Measurements from ENCODE around the gene EXOC1.
A peak's percentile ranks its signal among the peaks of the same experiment; 100 is the strongest.
"Not testable (repeated sequence)": the region's sequence is repeated elsewhere in the genome, so short reads cannot be mapped to it uniquely, and the experiment has no call there.

The EXOC1 gene

GRCh38 chr4:55907469-55907868 lies 54.0 kb downstream of the EXOC1 start:
- no peak for DNase-seq

DNA sequence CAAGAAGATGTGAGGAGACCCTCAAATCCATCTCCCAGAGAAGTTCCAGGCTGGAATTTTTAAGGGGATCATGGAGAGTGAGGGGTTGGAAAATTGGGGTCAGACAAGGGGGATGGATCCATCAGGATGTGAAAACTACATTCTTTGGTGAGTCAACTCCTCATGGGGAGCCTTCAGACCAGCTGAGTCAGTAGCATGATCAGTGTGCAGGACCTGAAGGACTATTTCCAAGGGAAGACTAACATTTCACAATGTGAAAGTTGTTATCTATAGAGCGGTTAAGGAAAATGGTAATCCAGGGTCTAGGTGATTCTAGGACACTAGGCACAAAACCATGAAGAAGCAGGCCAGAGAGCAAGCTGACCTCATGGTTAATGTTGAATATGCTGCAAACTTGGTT lies 56.7 kb downstream of the EXOC1 start:
- DNase-seq: no peak

DNA sequence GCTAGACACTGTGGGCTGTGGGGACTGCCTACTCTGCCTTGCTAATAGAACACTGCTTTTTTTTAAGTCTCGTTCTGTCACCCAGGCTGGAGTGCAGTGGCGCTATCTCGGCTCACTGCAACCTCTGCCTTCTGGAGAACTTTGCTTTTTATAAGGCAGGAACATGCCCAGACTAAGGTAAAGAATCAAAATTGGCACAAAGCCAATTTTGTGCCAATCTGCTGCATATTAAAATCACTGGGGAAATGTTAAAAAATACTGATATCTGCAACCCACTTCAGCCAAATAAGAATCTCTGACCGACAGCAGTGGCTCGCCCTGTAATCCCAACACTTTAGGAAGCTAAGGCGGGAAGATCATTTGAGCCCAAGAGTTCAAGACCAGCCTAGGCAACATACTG lies 58.8 kb downstream of the EXOC1 start:
- DNase-seq: no peak

DNA sequence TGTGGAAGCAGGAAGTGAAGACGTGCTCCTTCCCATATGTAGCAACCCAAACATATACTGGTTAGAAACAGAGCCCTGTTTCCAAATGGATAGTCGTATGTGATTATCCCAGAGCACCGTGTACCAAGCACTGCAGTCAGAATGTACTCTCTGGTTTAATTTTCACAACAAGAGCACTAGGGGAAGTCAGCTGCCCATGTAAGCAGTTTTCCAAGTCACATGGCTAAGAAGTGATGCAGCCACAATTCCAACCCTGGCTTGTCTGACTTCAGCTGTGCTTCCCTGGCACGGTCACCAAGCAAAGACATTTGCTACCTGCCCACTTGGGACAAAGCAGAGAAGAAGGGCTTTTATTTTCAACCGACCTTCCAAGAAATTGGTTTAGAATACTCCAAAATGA lies 67.1 kb downstream of the EXOC1 start:
- DNase-seq: no peak

GRCh38 chr4:55921093-55921492 lies 67.6 kb downstream of the EXOC1 start:
- no peak for DNase-seq

DNA sequence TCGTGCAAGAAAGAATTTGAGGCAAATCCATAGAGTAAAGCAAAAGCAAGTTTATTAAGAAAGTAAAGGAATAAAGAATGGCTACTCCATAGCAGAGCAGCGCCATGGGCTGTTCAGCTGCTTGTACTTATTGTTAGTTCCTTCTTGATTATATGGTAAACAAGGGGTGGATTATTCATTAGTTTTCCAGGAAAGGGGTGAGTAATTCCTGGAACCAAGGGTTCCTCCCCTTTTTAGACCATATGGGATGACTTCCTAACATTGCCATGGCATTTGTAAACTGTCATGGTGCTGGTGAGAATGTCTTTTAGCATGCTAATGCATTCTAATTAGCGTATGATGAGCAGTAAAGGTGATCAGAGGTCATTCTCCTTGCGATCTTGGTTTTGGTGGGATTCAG lies 71.8 kb downstream of the EXOC1 start:
- DNase-seq: no peak

DNA sequence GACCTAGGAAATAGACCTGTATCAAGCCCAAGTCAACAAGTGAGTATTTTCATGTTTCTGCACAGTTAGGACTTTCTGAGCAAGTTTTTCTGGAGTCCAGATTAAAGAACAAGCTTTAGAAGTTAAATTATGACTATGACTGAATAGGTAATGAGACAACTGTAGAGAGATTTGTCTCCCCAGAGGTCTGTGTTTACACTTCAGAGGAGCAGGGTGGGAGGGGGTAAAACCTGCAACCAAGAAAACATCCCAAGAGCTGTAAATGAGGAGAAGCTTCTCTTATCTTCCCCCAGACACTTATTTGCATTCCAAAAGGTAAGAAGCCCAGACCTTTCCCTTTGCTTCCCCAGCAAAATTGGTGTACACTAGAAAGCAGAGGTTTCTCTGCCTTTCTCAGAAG lies 73.2 kb downstream of the EXOC1 start:
- no peak for DNase-seq

DNA sequence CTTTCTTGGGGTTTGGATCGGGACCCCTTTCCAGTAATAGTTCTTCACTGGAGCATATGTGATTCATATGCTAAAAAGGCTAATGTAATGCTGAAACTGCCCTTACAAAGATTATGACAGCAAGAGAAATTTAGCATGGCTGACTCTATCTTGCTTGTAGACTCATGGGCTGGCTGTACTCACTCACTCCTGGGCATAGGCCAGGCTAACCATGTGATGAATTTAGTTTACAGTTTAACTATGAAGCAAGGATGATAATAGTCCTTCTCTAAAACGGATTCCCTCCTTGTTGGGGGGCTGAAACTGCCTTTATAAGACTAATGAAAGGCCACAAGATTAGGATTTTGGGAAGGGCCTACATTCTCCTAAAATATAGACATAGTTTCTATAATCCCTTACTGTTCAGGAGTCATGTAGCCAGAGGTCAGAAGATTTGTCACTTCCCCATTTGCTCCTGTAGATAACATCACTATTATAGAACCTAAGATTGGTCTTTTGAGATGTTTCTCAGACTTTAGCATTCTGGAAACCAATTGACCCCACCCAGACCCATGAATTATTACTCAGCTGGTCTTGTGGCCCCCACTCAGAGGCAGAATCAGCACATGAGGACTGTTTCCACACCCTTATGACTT lies 74.5 kb downstream of the EXOC1 start:
- DNase-seq: no peak

DNA sequence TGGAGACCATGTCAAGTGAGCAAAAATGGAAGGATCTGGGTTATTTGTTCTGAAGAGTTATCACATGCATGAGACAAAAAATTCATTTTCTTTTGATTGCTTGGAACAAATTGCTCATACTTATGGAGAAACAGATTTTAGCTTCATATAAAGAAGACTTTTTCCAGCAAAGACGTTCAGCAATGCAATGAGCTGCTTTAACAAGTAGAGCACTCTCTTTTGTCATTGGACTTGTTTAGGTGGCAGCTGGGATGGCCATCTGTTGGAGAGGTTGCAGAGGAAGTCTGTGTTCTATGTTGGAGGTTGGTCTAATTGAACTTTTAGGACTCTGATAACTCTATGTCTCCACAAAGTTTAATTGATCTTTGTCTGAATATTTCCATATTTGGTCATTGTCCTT lies 75.4 kb downstream of the EXOC1 start:
- no peak for DNase-seq

DNA sequence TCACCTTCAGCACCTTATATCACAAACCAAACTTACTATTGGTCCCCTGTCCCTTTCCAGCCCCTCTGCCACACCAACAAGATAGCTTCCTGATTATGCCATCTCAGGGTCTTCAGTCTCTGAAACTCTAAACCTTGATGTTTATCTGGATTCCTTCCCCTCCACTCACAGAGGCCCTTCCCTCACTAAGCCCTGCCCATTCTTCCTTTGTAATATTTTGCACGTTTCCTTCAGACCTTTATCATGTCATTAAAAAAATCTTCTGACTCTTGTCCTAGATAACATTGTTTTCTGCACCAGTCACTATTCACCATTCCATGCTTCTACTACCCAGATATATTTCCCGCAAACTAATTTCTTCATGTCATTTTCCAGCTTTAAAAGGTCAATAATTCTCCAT lies 77.6 kb downstream of the EXOC1 start:
- DNase-seq: no peak

GRCh38 chr4:55931833-55932232 lies 78.4 kb downstream of the EXOC1 start:
- no peak for DNase-seq

DNA sequence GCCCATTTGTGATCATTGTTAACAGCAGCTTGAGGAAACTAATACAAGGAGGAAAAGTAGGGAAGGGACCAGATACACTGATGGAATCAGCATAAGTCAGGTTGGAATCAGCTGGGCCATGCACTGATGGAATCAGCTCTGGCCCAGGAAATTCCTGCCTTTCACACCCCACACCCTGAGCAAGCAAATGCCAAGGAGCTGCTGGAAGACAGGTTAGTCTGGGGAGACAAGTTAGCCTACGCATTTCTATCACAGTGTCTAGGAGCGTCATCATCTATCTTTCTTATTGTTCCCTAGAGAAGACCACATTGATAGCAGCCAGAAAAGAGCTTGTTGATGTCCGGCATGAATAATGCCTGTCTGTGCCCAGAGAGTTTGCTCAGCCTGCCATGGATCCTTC lies 79.1 kb downstream of the EXOC1 start:
- no peak for DNase-seq

DNA sequence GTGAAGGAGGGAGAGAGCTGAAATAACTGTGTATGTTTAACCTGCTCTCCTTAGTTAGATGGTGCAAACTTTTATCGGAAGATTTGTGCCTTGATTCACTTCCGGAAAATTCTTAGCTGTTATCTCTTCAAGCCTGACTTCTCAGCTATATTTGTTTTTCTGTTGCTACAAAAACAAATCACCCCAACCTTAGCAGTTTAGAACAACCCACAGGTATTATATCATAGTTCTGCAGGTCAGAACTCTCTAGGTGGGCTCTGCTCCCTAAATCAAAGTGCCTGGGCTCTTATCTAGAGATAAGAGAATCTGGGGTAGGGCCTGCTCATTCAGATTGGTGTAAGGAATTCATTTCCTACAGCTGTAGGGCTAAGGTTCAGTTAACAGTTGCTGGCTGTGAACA lies 80.2 kb downstream of the EXOC1 start:
- DNase-seq: no peak

GRCh38 chr4:55935907-55936306 lies 82.5 kb downstream of the EXOC1 start:
- not testable (repeated sequence) for DNase-seq

- no peak for DNase-seq
Observed at GRCh38 chr4:55938481-55938880, 85.0 kb downstream of the EXOC1 start.

- DNase-seq: no peak
Observed at GRCh38 chr4:55939421-55939820, 86.0 kb downstream of the EXOC1 start.

GRCh38 chr4:55941881-55942396 lies 88.5 kb downstream of the EXOC1 start:
- no peak for DNase-seq

GRCh38 chr4:55947254-55947882 lies 93.9 kb downstream of the EXOC1 start:
- peak; percentile 74 for DNase-seq

DNA sequence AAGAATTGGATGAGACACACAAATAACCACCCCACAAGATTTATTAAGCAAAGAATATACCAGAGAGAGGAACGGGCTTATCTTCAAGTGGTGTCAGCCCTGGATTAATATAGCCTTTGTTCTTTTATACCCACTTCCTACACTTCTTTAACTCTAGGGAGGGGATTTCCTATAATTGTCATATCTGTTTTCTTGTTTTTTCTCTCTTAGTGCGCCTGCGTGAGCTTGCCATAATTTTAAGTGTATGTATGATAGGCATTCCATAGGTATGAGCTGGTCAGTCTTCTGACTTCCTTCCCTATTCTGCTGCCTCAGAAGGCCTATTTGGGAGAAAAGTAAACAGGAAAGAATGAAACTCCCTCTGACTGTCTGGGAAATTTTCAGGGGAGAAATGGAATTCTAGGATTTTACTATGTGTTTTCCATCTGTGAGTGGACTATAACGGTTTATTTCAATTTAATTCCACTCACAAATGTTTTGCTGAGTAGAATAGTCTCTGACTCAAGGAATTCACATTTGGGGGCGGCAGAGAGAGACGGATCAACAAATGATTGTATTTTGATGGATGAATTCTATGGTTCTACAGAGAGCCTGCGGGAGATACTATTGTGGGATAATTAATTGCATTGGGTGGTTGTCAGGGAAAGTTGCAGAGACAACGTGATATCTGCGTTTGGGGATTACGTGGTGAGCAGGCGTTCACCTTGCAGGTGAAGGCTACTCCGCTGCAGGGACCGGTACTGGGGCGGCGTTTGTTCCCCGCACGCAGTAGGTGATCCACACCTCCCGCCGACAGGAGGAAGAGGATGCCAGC lies 94.7 kb downstream of the EXOC1 start:
- peak; percentile 26 for DNase-seq

DNA sequence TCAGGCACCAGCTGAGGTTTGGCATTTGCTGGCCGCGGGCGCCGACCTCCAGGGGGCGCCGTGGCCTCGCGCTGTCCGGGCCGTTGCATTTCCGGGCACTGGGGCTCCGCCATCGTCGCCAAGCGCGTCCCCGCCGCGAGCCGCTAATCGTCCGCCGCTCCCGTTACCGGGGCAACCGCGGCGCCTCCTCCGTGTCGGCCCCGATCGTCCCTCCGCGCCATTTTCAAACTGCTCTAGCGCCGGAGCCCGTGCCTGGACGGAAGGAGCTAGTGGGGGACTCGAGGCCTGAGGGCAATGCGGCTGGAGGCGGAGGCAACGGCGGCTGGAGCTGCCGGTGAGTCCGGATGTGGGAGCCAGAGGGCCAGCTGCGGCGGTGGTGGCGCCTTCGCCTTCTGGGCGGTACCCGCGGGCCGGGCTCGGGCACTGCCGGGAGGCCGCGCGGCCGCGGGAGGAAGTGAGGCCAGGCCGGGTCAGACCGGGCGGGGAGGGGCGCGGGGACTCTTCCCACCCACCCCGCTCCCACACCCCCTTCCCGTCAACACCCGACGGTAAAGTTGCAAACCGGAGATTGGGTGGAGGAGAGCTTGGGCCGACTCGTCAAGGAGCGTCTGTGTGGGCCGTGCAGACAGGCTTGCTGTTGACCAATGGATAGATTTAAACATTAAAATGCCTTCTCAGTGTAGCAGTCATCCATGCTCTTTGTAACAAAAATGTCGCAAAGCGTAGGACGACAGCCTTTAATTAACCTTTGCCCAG lies 95.5 kb downstream of the EXOC1 start, which contains the start of gene CEP135:
Gene CEP135, plus strand, starts transcription at position 220 of the 756 bp plus-strand sequence. CDS start 3,186 bp downstream, outside the sequence.
- DNase-seq: peak; percentile 81

- DNase-seq: no peak
Observed at GRCh38 chr4:55949482-55949802, 96.0 kb downstream of the EXOC1 start.

DNA sequence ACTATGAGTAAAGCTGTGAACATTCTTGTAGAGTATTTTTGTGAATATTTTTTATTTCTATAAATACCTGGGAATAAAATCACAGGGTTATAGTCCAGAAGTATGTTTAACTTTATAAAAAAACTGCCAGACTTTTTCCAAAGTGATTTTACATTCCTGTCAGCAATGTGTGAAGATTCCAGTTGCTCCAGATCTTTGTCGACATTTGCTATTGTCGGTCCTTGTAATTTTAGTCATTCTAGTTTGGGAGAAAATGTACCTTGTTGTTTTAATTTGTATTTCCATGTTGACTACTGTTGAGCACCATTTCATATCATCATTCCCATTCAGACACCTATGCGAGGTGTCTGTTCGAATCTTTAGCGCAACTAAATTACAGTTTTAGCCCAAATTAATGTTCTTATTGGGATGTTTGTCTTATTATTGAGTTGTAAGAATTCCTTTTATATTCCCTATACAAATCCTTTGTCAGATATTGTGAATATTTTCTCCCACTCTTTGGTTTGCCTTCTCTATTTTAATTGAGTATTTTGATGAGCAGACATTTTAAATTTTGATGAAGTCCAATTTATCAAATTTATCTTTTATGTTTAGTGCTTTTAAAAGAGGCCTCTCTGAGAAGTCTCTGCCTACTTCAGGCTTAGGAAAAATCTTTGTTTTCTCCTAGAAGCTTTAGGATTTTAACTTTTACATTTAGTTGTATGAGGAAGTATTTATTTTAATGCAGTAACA lies 97.9 kb downstream of the EXOC1 start:
- DNase-seq: no peak
